ENCODE measurements around the gene FAM89A. TPM values are rescaled to one million over a fixed set of nuclear protein-coding genes. Genes with fewer than 3 reads are reported as not detected.

The FAM89A gene
- total RNA-seq, 1 experiment from 2014 or later, result 23.6 TPM

GRCh38 chr1:231040019-231040799 is at the start of gene FAM89A (continued):
- TF ChIP-seq REST (IDR thresholded peaks at IDR 0.05; ENCODE audit: low read depth) (no peak), SRF (IDR thresholded peaks at IDR 0.05; ENCODE audit: low read depth) (no peak), POLR2AphosphoS5 (IDR thresholded peaks at IDR 0.05; ENCODE audit: low read depth, low read length) (peak; percentile 75), JUND (IDR thresholded peaks at IDR 0.05) (no peak)

GRCh38 chr1:231084353-231084752 is 44.3 kb upstream of the FAM89A start:
- H3K9ac ChIP-seq (ENCODE audit: low read length), result no peak overlapping the region
- ATAC-seq (no peak), DNase-seq (ENCODE audit: low read depth, low spot score) (no peak)
- H3K9me2 ChIP-seq (ENCODE audit: insufficient read depth), result no peaks in the 10 kb centered on the region
- ChIA-PET POLR2A (no interaction called here), RAD21 (ENCODE audit: low non-redundant PET in 1 of 2, low total read pairs in 2 of 2, uncharacterized antibody in 2 of 2, unreplicated experiment in 2 of 2) (no interaction called here), CTCF (interaction anchor here (1.2 kb wide), 1 partner anchor 10 kb away, joined by 4 read pairs; no protein-coding TSS in a partner anchor)
- H3K4me2 ChIP-seq (ENCODE audit: low read length), result no peak overlapping the region
- H3K79me2 ChIP-seq (ENCODE audit: insufficient read depth, low read length), result no peaks in the 10 kb centered on the region
- no TSS peak for BruUV-seq (replicated peaks)
- no peaks in the 10 kb centered on the region for H3K9me3 ChIP-seq (ENCODE audit: control insufficient read depth in 1 of 2, insufficient read depth in 1 of 2, low read depth in 1 of 2, low read length in 2 of 2)
- no peaks in the 10 kb centered on the region for H3K4me1 ChIP-seq (ENCODE audit: control insufficient read depth in 1 of 2, insufficient read depth in 2 of 2, low read length in 2 of 2)
- no peak overlapping the region for H3K4me3 ChIP-seq (replicated peaks in 1 of 2; ENCODE audit: low read depth in 1 of 2, low read length in 2 of 2)
- H3K27ac ChIP-seq (ENCODE audit: low read depth, low read length), result no peak overlapping the region
- no peak overlapping the region for H2AFZ ChIP-seq (ENCODE audit: low read depth, low read length, poor library complexity, severe bottlenecking)
- H4K20me1 ChIP-seq (ENCODE audit: insufficient read depth), result no peaks in the 10 kb centered on the region
- H3K27me3 ChIP-seq (ENCODE audit: insufficient read depth, low read length), result no peaks in the 10 kb centered on the region
- H3K36me3 ChIP-seq (ENCODE audit: control insufficient read depth in 1 of 2, insufficient read depth in 2 of 2, low read length in 2 of 2), result no peaks in the 10 kb centered on the region
- intact Hi-C loops (cut with micrococcal nuclease), result no loop called here
- TF ChIP-seq RAD21 (IDR thresholded peaks at IDR 0.05; ENCODE audit: low read depth) (no peak), SIN3A (IDR thresholded peaks at IDR 0.05; ENCODE audit: low read depth) (no peak), CTCF (IDR thresholded peaks at IDR 0.05 in 2 of 3, conservative IDR thresholded peaks at IDR 0.05 in 1 of 3; ENCODE audit: borderline replicate concordance in 1 of 3, insufficient read depth in 1 of 3, low read depth in 2 of 3, low read length in 2 of 3) (no peak), EZH2 (IDR thresholded peaks at IDR 0.05) (no peak), SRF (IDR thresholded peaks at IDR 0.05; ENCODE audit: low read depth) (no peak), POLR2A (IDR thresholded peaks at IDR 0.05; ENCODE audit: borderline replicate concordance, extremely low read depth, insufficient read depth, insufficient read length) (no peak), ZNF274 (IDR thresholded peaks at IDR 0.05; ENCODE audit: low read depth, low read length) (no peak), CBX3 (IDR thresholded peaks at IDR 0.05; ENCODE audit: low read depth) (no peak), TCF7L2 (IDR thresholded peaks at IDR 0.05; ENCODE audit: borderline replicate concordance, extremely low read depth, insufficient read depth, insufficient read length) (no peak), ELF1 (IDR thresholded peaks at IDR 0.05; ENCODE audit: borderline replicate concordance, low read depth) (no peak), POLR2AphosphoS5 (IDR thresholded peaks at IDR 0.05; ENCODE audit: low read depth, low read length) (no peak), EZH2phosphoT487 (IDR thresholded peaks at IDR 0.05; ENCODE audit: borderline replicate concordance) (no peak), ATF3 (IDR thresholded peaks at IDR 0.05) (no peak), REST (IDR thresholded peaks at IDR 0.05; ENCODE audit: low read depth) (no peak)

All from HCT116 (cell line).